Suprapubic skin (tissue), 4 donors: ENCODE results near the gene CORO2A.

ENCODE experiments used
- CTCF ChIP-seq, 2 donors: fragments of 200-600 bp in 1 of 2; fragments of 450-650 bp in 1 of 2; sonication (generic) in 1 of 2; IDR thresholded peaks; one replicate each; pipeline ENCODE4 v1.5.1; 2016 to 2019; ENCODE audit warnings: antibody characterized with exemption in 2 of 2, mild to moderate bottlenecking in 1 of 2, moderate library complexity in 1 of 2
- POLR2A ChIP-seq, 2 donors: fragments of 450-650 bp; IDR thresholded peaks; one replicate each; pipeline ENCODE4 v1.6.1; 2017; ENCODE audit warnings: antibody characterized with exemption in 2 of 2, mild to moderate bottlenecking in 2 of 2, moderate library complexity in 2 of 2
- POLR2AphosphoS5 ChIP-seq, 3 donors: sonication (generic); formaldehyde crosslinking; IDR thresholded peaks; one replicate each; pipeline ENCODE4 v1.6.1; 2017; ENCODE audit warnings: antibody characterized with exemption in 3 of 3

- TF ChIP-seq CTCF (IDR thresholded peaks at IDR 0.05), result no peak
- TF ChIP-seq POLR2AphosphoS5 (IDR thresholded peaks at IDR 0.05), result no peak
- no peak for TF ChIP-seq POLR2A (IDR thresholded peaks at IDR 0.05)
Measured at GRCh38 chr9:98181746-98182068, 10.7 kb downstream of the CORO2A start.
